ENCODE measurements around the gene LRRC1.

LRRC1 gene

GRCh38 chr6:53831936-53832660 is 37.3 kb downstream of the LRRC1 start:
- H4K20me1 ChIP-seq (ENCODE audit: insufficient read depth, low read length), result peaks cover 25% of the 10 kb centered on the region
- no peak overlapping the region for H3K9ac ChIP-seq (ENCODE audit: low read depth, low read length)
- no peak for TF ChIP-seq CTCF (IDR thresholded peaks at IDR 0.05; ENCODE audit: borderline replicate concordance, extremely low read depth, low read length, poor library complexity, severe bottlenecking)
- TF ChIP-seq EZH2 (IDR thresholded peaks at IDR 0.05; ENCODE audit: borderline replicate concordance, low read depth, low read length, severe bottlenecking), result no peak
- H3K9me3 ChIP-seq (ENCODE audit: insufficient read depth, low read length, severe bottlenecking), result no peaks in the 10 kb centered on the region
- DNase-seq (no peak), ATAC-seq (ENCODE audit: insufficient read depth, low read depth) (no peak)
- no peaks in the 10 kb centered on the region for H3K4me1 ChIP-seq (ENCODE audit: insufficient read depth, low read length)
- H3K36me3 ChIP-seq (ENCODE audit: insufficient read depth, low read length), result no peaks in the 10 kb centered on the region
- peaks cover 95% of the 10 kb centered on the region for H3K79me2 ChIP-seq (ENCODE audit: insufficient read depth, low read length)
- H3K27ac ChIP-seq (ENCODE audit: low read length), result no peak overlapping the region
- no peaks in the 10 kb centered on the region for H3K27me3 ChIP-seq (ENCODE audit: insufficient read depth, low read length, poor library complexity)
- no peak overlapping the region for H3K4me2 ChIP-seq (ENCODE audit: insufficient read depth, low read length)
- H3K4me3 ChIP-seq (ENCODE audit: low read depth in 1 of 2, low read length in 2 of 2), result no peak overlapping the region
- H2AFZ ChIP-seq (ENCODE audit: low read depth, low read length), result no peak overlapping the region

- ATAC-seq (ENCODE audit: insufficient read depth, low read depth) (no peak), DNase-seq (no peak)
- Histone ChIP-seq H3K9me3 (ENCODE audit: insufficient read depth, low read length, severe bottlenecking) (no peaks in the 10 kb centered on the region), H3K9ac (ENCODE audit: low read depth, low read length) (no peak overlapping the region), H3K4me1 (ENCODE audit: insufficient read depth, low read length) (no peaks in the 10 kb centered on the region), H3K79me2 (ENCODE audit: insufficient read depth, low read length) (peaks cover 95% of the 10 kb centered on the region), H3K27ac (ENCODE audit: low read length) (no peak overlapping the region), H3K36me3 (ENCODE audit: insufficient read depth, low read length) (no peaks in the 10 kb centered on the region), H3K27me3 (ENCODE audit: insufficient read depth, low read length, poor library complexity) (no peaks in the 10 kb centered on the region), H3K4me3 (ENCODE audit: low read depth in 1 of 2, low read length in 2 of 2) (no peak overlapping the region), H3K4me2 (ENCODE audit: insufficient read depth, low read length) (no peak overlapping the region), H4K20me1 (ENCODE audit: insufficient read depth, low read length) (peaks cover 22% of the 10 kb centered on the region), H2AFZ (ENCODE audit: low read depth, low read length) (no peak overlapping the region)
- no peak for TF ChIP-seq CTCF (IDR thresholded peaks at IDR 0.05; ENCODE audit: borderline replicate concordance, extremely low read depth, low read length, poor library complexity, severe bottlenecking)
- TF ChIP-seq EZH2 (IDR thresholded peaks at IDR 0.05; ENCODE audit: borderline replicate concordance, low read depth, low read length, severe bottlenecking), result no peak
Observed at GRCh38 chr6:53833155-53833554, 38.4 kb downstream of the LRRC1 start.

GRCh38 chr6:53834132-53834531 is 39.3 kb downstream of the LRRC1 start:
- no peak for ATAC-seq (ENCODE audit: insufficient read depth, low read depth)
- Histone ChIP-seq H4K20me1 (ENCODE audit: insufficient read depth, low read length) (peaks cover 19% of the 10 kb centered on the region), H2AFZ (ENCODE audit: low read depth, low read length) (no peak overlapping the region), H3K4me3 (ENCODE audit: low read depth in 1 of 2, low read length in 2 of 2) (no peak overlapping the region), H3K27ac (ENCODE audit: low read length) (no peak overlapping the region), H3K4me1 (ENCODE audit: insufficient read depth, low read length) (no peaks in the 10 kb centered on the region), H3K4me2 (ENCODE audit: insufficient read depth, low read length) (no peak overlapping the region), H3K36me3 (ENCODE audit: insufficient read depth, low read length) (no peaks in the 10 kb centered on the region), H3K9ac (ENCODE audit: low read depth, low read length) (no peak overlapping the region), H3K9me3 (ENCODE audit: insufficient read depth, low read length, severe bottlenecking) (no peaks in the 10 kb centered on the region), H3K79me2 (ENCODE audit: insufficient read depth, low read length) (peaks cover 93% of the 10 kb centered on the region), H3K27me3 (ENCODE audit: insufficient read depth, low read length, poor library complexity) (no peaks in the 10 kb centered on the region)
- TF ChIP-seq CTCF (IDR thresholded peaks at IDR 0.05; ENCODE audit: borderline replicate concordance, extremely low read depth, low read length, poor library complexity, severe bottlenecking) (no peak), EZH2 (IDR thresholded peaks at IDR 0.05; ENCODE audit: borderline replicate concordance, low read depth, low read length, severe bottlenecking) (no peak)
- no peak for DNase-seq

Measured in DND-41 (cell line).